ENCODE results near the gene PCDHGA12.
"Not testable (repeated sequence)": the region's sequence is repeated elsewhere in the genome, so short reads cannot be mapped to it uniquely, and the experiment has no call there.

GRCh38 chr5:141394401-141395187, 35.7 kb upstream of the PCDHGA12 start:
- not testable (repeated sequence) for TF ChIP-seq ZBTB8A (tag by site-specific recombination; IDR thresholded peaks at IDR 0.05); YY1 (tag by site-specific recombination; IDR thresholded peaks at IDR 0.05); CTCF (tag by site-specific recombination; IDR thresholded peaks at IDR 0.05); MEIS1 (CRISPR knock-in tag; IDR thresholded peaks at IDR 0.05; ENCODE audit: borderline replicate concordance); ZNF792 (tag by site-specific recombination; IDR thresholded peaks at IDR 0.05); MZF1 (tag by site-specific recombination; IDR thresholded peaks at IDR 0.05; ENCODE audit: borderline replicate concordance); BCL11B (tag by site-specific recombination; IDR thresholded peaks at IDR 0.05; ENCODE audit: low read depth); ZBTB17 (tag by site-specific recombination; IDR thresholded peaks at IDR 0.05); ZNF37A (tag by site-specific recombination; IDR thresholded peaks at IDR 0.05); AEBP2 (tag by site-specific recombination; IDR thresholded peaks at IDR 0.05; ENCODE audit: borderline replicate concordance); GLI2 (tag by site-specific recombination; IDR thresholded peaks at IDR 0.05; ENCODE audit: borderline replicate concordance, low read depth); ZNF645 (tag by site-specific recombination; IDR thresholded peaks at IDR 0.05)
- TF ChIP-seq, protein P1, sequence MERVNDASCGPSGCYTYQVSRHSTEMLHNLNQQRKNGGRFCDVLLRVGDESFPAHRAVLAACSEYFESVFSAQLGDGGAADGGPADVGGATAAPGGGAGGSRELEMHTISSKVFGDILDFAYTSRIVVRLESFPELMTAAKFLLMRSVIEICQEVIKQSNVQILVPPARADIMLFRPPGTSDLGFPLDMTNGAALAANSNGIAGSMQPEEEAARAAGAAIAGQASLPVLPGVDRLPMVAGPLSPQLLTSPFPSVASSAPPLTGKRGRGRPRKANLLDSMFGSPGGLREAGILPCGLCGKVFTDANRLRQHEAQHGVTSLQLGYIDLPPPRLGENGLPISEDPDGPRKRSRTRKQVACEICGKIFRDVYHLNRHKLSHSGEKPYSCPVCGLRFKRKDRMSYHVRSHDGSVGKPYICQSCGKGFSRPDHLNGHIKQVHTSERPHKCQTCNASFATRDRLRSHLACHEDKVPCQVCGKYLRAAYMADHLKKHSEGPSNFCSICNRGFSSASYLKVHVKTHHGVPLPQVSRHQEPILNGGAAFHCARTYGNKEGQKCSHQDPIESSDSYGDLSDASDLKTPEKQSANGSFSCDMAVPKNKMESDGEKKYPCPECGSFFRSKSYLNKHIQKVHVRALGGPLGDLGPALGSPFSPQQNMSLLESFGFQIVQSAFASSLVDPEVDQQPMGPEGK (tag by site-specific recombination; IDR thresholded peaks at IDR 0.05): not testable (repeated sequence)

All from HEK293 (cell line).